Neural cell (in vitro differentiated cells): ENCODE results near the gene CKAP4. TPM values are rescaled to one million over a fixed set of nuclear protein-coding genes. Genes with fewer than 3 reads are reported as not detected.

Experiments used
- H2AFZ ChIP-seq: fragments of 200-600, 300-800 bp; sonication (generic), shearing (Covaris generic); 2 replicates; pipeline ENCODE4 v1.6.0; 2014; ENCODE audit warnings: low read depth, mild to moderate bottlenecking, antibody characterized with exemption, low read length, moderate library complexity
- H3F3A ChIP-seq: fragments of 200-600 bp; shearing (Covaris generic); 2 replicates; pipeline ENCODE4 v1.6.1; 2016; ENCODE audit warnings: mild to moderate bottlenecking, moderate library complexity, mixed read lengths, antibody characterized with exemption, low read length; ENCODE audit not compliant: insufficient read depth, poor library complexity, severe bottlenecking
- H3K27ac ChIP-seq: fragments of 200-600, 300-800 bp; sonication (generic), shearing (Covaris generic); 2 replicates; pipeline ENCODE4 v1.5.1; 2014; ENCODE audit warnings: mild to moderate bottlenecking, low read length, moderate library complexity
- H3K27me3 ChIP-seq: fragments of 300-800, 200-600 bp; sonication (generic), shearing (Covaris generic); 2 replicates; pipeline ENCODE4 v1.6.0; 2014; ENCODE audit warnings: mild to moderate bottlenecking, low read depth, low read length, moderate library complexity; ENCODE audit not compliant: insufficient read depth
- H3K36me3 ChIP-seq: fragments of 300-800, 200-600 bp; sonication (generic), shearing (Covaris generic); 2 replicates; pipeline ENCODE4 v1.5.1; 2014; ENCODE audit warnings: mild to moderate bottlenecking, antibody characterized with exemption, low read length, moderate library complexity; ENCODE audit not compliant: insufficient read depth
- H3K4me2 ChIP-seq: fragments of 300-800, 200-600 bp; sonication (generic), shearing (Covaris generic); 2 replicates; pipeline ENCODE4 v1.6.0; 2014; ENCODE audit warnings: mild to moderate bottlenecking, low read length
- H3K4me3 ChIP-seq: fragments of 300-800, 200-600 bp; sonication (generic), shearing (Covaris generic); 2 replicates; pipeline ENCODE4 v1.5.1; 2014; ENCODE audit warnings: mild to moderate bottlenecking, low read length, moderate library complexity
- H3K79me2 ChIP-seq: fragments of 200-600 bp; shearing (Covaris generic); replicated peaks from 2 replicates; pipeline ENCODE4 v1.6.0; 2014; ENCODE audit warnings: mild to moderate bottlenecking, low read length, moderate library complexity; ENCODE audit not compliant: insufficient read depth
- H3K9ac ChIP-seq: fragments of 300-800, 200-600 bp; sonication (generic), shearing (Covaris generic); 2 replicates; pipeline ENCODE4 v1.6.1; 2016; ENCODE audit warnings: mild to moderate bottlenecking, low read length, mixed read lengths
- H3K9me2 ChIP-seq: fragments of 200-600 bp; shearing (Covaris generic); 2 replicates; pipeline ENCODE4 v1.6.1; 2016; ENCODE audit warnings: mild to moderate bottlenecking, low read length, mixed read lengths; ENCODE audit not compliant: insufficient read depth
- H3K9me3 ChIP-seq: fragments of 200-600, 300-800 bp; sonication (generic), shearing (Covaris generic); 2 replicates; pipeline ENCODE4 v1.6.1; 2016; ENCODE audit warnings: mild to moderate bottlenecking, mixed run types, low read length, moderate library complexity, mixed read lengths
- H4K20me1 ChIP-seq: fragments of 200-600 bp; shearing (Covaris generic); 2 replicates; pipeline ENCODE4 v1.6.1; 2016; ENCODE audit warnings: mild to moderate bottlenecking, mixed run types; ENCODE audit not compliant: insufficient read depth
- CTCF ChIP-seq: fragments of 450-650 bp; IDR thresholded peaks from 2 replicates; pipeline ENCODE4 v1.5.1; 2014; ENCODE audit warnings: antibody characterized with exemption, mild to moderate bottlenecking, moderate library complexity; ENCODE audit not compliant: poor library complexity, severe bottlenecking
- EP300 ChIP-seq: fragments of 450-650 bp; conservative IDR thresholded peaks from 2 replicates; pipeline ENCODE4 v1.6.1; 2014; ENCODE audit warnings: antibody characterized with exemption, mild to moderate bottlenecking, moderate library complexity; ENCODE audit not compliant: poor library complexity, severe bottlenecking
- EZH2 ChIP-seq: fragments of 200-600, 300-800 bp; shearing (Covaris generic), sonication (generic); IDR thresholded peaks from 2 replicates; pipeline ENCODE4 v1.6.1; 2014; ENCODE audit warnings: antibody characterized with exemption, low read length, borderline replicate concordance, mild to moderate bottlenecking; ENCODE audit not compliant: insufficient read depth, poor library complexity, severe bottlenecking
- MXI1 ChIP-seq: fragments of 450-650 bp; conservative IDR thresholded peaks from 2 replicates; pipeline ENCODE4 v1.6.1; 2014; ENCODE audit warnings: antibody characterized with exemption, mild to moderate bottlenecking; ENCODE audit not compliant: poor library complexity, severe bottlenecking
- POLR2AphosphoS5 ChIP-seq: IDR thresholded peaks from 2 replicates; pipeline ENCODE4 v1.6.1; 2012
- RAD21 ChIP-seq: fragments of 450-650 bp; conservative IDR thresholded peaks from 2 replicates; pipeline ENCODE4 v1.6.1; 2014; ENCODE audit warnings: antibody characterized with exemption, mild to moderate bottlenecking, moderate library complexity
- SMC3 ChIP-seq: fragments of 450-650 bp; conservative IDR thresholded peaks from 2 replicates; pipeline ENCODE4 v1.6.1; 2014; ENCODE audit warnings: antibody characterized with exemption, mild to moderate bottlenecking, moderate library complexity; ENCODE audit not compliant: poor library complexity
- TAF1 ChIP-seq: IDR thresholded peaks from 2 replicates; pipeline ENCODE4 v1.6.1; 2012; ENCODE audit warnings: low read depth
- polyA plus RNA-seq: library from polyadenylated mRNA; depleted of rRNA; stranded (reverse); fragments of >200 nt; gene quantifications from 2 replicates; pipeline ENCODE4 v1.2.3, GENCODE V29; 2014
- TF ChIP-seq, protein P1 (sequence below): IDR thresholded peaks from 2 replicates; pipeline ENCODE4 v1.6.1; 2012; ENCODE audit warnings: borderline replicate concordance

The CKAP4 gene
- polyA plus RNA-seq, 1 donor from 2014 or later = 50.0 TPM

GRCh38 chr12:106220536-106220935, 27.3 kb downstream of the CKAP4 start:
- no peaks in the 10 kb centered on the region for H3K36me3 ChIP-seq
- H3K9ac ChIP-seq = no peak overlapping the region
- no peaks in the 10 kb centered on the region for H3K9me3 ChIP-seq
- no peaks in the 10 kb centered on the region for H3K9me2 ChIP-seq
- no peaks in the 10 kb centered on the region for H3K27me3 ChIP-seq
- TF ChIP-seq EZH2 (no peak), POLR2AphosphoS5 (no peak), EP300 (no peak), MXI1 (no peak), TAF1 (no peak), RAD21 (no peak), CTCF (no peak)
- H3K27ac ChIP-seq = no peak overlapping the region
- no peak overlapping the region for H3K4me2 ChIP-seq
- no peak overlapping the region for H3K4me3 ChIP-seq
- H2AFZ ChIP-seq = no peak overlapping the region
- no peaks in the 10 kb centered on the region for H4K20me1 ChIP-seq
- H3F3A ChIP-seq = no peaks in the 10 kb centered on the region
- no peaks in the 10 kb centered on the region for H3K79me2 ChIP-seq

DNA sequence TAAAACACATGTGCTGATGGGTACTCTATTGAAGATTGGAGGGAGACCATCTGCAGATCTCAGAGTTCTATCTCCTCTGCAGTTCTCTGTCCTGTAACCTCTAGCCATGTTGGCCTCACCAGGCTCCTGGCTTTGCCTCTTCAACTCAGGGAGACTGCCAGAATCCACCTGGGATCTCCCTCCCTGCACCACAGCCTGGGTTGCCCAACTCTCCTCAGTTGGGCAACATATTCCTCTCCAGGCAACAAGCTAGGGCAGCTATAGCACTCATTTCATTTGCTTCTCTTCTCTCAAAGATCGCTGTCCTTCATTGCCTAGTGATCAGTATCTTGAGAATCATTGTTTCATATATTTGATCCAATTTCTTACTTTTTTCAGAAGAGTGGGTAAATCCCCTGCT, 28.8 kb downstream of the CKAP4 start:
- no peak overlapping the region for H3K4me3 ChIP-seq
- H3K36me3 ChIP-seq = no peaks in the 10 kb centered on the region
- H2AFZ ChIP-seq = no peak overlapping the region
- H3K27ac ChIP-seq = no peak overlapping the region
- no peaks in the 10 kb centered on the region for H4K20me1 ChIP-seq
- no peaks in the 10 kb centered on the region for H3K79me2 ChIP-seq
- H3K9me3 ChIP-seq = no peaks in the 10 kb centered on the region
- TF ChIP-seq, protein P1, sequence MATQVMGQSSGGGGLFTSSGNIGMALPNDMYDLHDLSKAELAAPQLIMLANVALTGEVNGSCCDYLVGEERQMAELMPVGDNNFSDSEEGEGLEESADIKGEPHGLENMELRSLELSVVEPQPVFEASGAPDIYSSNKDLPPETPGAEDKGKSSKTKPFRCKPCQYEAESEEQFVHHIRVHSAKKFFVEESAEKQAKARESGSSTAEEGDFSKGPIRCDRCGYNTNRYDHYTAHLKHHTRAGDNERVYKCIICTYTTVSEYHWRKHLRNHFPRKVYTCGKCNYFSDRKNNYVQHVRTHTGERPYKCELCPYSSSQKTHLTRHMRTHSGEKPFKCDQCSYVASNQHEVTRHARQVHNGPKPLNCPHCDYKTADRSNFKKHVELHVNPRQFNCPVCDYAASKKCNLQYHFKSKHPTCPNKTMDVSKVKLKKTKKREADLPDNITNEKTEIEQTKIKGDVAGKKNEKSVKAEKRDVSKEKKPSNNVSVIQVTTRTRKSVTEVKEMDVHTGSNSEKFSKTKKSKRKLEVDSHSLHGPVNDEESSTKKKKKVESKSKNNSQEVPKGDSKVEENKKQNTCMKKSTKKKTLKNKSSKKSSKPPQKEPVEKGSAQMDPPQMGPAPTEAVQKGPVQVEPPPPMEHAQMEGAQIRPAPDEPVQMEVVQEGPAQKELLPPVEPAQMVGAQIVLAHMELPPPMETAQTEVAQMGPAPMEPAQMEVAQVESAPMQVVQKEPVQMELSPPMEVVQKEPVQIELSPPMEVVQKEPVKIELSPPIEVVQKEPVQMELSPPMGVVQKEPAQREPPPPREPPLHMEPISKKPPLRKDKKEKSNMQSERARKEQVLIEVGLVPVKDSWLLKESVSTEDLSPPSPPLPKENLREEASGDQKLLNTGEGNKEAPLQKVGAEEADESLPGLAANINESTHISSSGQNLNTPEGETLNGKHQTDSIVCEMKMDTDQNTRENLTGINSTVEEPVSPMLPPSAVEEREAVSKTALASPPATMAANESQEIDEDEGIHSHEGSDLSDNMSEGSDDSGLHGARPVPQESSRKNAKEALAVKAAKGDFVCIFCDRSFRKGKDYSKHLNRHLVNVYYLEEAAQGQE = no peak
- TF ChIP-seq TAF1 (no peak), RAD21 (no peak), MXI1 (no peak), SMC3 (no peak), CTCF (no peak)
- no peak overlapping the region for H3K4me2 ChIP-seq
- no peaks in the 10 kb centered on the region for H3K27me3 ChIP-seq
- H3K9me2 ChIP-seq = no peaks in the 10 kb centered on the region
- no peak overlapping the region for H3K9ac ChIP-seq
- H3F3A ChIP-seq = no peaks in the 10 kb centered on the region
